ENCODE data around the gene CTSE.

CTSE gene

DNA sequence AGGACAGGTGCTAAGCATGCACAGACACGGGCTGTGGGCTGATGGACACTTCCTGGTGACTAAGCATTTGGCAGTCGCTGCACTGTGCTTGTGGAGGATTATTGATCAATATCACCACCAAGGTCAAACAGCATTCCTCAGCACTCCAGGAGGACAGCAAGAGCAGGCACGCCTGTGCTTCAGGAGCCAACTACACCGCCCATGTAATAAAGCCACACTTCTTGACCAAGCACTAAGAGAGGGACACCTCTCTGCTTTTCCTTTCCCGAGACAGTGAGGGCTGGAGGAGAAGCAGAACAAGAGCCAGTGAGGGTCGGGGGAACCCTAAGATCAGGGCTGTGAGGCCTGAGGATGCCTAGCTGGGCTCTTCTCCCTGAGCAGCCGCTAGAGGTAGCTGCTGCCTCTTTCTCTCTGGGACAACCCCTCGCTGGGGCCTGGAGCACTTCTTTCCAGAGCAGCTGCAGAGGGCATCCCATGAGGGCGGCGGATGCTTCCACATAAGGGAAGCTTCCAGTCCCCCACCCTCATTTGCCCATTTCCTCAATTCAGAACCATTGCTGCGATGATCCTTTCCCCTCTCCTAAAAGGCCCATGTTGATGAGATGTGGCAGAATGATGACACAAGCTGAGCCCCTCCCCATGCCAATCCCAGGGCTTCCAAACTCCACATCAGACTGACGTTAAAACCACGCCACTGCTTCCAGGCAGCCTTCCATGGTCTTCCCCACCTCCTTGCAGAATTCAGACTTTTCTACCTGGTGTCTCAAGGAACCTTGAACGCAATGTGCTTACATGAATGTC, 39.6 kb downstream of the CTSE start:
- no peak overlapping the region for H3K4me3 ChIP-seq (ENCODE audit: low read depth, low read length)
- TF ChIP-seq, protein P1, sequence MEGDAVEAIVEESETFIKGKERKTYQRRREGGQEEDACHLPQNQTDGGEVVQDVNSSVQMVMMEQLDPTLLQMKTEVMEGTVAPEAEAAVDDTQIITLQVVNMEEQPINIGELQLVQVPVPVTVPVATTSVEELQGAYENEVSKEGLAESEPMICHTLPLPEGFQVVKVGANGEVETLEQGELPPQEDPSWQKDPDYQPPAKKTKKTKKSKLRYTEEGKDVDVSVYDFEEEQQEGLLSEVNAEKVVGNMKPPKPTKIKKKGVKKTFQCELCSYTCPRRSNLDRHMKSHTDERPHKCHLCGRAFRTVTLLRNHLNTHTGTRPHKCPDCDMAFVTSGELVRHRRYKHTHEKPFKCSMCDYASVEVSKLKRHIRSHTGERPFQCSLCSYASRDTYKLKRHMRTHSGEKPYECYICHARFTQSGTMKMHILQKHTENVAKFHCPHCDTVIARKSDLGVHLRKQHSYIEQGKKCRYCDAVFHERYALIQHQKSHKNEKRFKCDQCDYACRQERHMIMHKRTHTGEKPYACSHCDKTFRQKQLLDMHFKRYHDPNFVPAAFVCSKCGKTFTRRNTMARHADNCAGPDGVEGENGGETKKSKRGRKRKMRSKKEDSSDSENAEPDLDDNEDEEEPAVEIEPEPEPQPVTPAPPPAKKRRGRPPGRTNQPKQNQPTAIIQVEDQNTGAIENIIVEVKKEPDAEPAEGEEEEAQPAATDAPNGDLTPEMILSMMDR (IDR thresholded peaks at IDR 0.05; ENCODE audit: low read depth, low read length): peak; percentile 97

DNA sequence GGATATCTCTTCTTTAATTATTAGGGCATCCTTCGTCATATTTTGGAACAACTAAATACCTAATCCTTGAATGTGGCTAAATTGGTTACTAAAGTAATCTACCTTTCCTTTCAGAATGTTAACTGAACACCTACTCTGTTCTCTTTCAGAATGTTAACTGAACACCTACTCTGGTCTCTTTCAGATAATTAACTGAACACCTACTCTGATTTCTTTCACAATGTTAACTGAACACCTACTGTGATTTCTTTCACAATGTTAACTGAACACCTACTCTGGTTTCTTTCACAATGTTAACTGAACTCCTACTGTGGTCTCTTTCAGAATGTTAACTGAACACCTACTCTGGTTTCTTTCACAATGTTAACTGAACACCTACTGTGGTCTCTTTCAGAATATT, 42.4 kb downstream of the CTSE start:
- TF ChIP-seq, protein P1 (IDR thresholded peaks at IDR 0.05; ENCODE audit: low read depth, low read length): no peak
- no peak overlapping the region for H3K4me3 ChIP-seq (ENCODE audit: low read depth, low read length)

DNA sequence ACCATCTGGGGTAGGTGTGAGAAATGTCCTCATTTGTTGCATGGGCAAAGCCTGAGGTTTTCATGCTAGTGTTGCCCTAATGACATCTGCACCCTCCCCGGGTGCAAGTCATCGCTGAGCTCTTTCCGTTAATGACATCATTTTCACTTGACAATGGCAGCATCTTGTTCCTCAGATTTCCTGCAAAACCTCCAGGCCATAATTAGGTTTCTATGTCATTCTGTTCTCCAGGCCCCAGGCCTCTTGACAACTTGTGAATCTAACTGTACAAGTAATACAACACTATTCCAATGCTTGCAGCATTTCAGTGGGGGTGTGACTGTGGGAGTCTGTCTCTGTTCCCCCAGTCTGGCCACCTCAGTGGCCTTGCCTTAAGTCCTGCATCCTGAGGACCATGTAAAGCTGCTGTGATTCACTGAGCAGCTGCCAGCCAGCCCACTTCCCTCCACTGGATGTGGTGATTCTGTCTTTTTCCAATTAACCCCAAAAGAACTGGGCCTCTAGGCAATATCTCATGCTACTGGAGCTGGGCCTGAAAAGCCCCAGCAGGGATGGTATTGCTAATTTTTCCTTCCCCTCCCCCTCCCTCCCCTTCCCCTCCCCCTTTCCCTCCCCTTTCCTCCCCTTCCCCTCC, 43.3 kb downstream of the CTSE start:
- TF ChIP-seq, protein P1 (IDR thresholded peaks at IDR 0.05; ENCODE audit: low read depth, low read length): no peak

DNA sequence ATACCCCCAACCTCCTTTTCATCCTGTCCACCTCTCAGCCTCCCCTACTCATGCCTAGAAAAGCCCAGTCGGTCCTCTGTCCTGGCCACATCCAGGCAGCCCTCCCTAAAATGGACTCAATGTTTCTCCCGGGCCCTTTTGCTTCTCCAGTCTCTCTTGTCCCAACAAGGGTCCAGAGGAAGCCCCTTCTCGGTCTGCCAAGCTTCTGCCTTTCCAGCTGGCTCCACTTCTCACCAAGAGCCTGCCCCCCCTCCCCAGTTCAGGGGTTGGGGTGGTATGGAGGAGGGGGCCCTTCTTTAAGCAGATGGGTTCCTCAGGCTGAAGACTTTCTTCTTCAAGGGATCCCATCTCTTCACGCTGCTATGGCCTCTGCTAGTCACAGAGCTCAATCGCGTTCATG, 44.4 kb downstream of the CTSE start:
- H3K4me3 ChIP-seq (ENCODE audit: low read depth, low read length): no peak overlapping the region
- TF ChIP-seq, protein P1 (IDR thresholded peaks at IDR 0.05; ENCODE audit: low read depth, low read length): no peak

More for the DNA sequence above, 43.3 kb downstream of the CTSE start:
- H3K4me3 ChIP-seq (ENCODE audit: low read depth, low read length): no peak overlapping the region

DNA sequence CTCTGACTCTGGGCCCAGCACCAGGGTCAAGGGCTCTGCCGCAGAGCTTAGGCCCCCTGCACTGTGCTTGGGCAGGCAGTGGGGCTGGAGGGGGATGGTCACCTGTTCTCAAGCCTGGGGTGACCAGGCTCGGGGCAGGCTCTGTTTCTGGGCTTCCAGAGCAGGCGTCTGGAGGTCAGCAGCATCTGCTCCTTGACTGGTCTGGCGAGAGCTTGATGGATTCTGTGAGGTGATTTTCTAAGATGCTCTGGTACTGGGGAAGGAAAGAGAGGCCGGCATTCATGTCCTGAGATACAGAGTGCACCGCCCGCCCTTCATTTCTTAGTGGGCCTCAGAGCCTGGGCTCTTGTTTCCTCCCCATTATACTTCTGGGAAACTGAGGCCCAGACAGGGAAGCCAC, 45.0 kb downstream of the CTSE start:
- no peak overlapping the region for H3K4me3 ChIP-seq (ENCODE audit: low read depth, low read length)
- TF ChIP-seq, protein P1 (IDR thresholded peaks at IDR 0.05; ENCODE audit: low read depth, low read length): no peak

DNA sequence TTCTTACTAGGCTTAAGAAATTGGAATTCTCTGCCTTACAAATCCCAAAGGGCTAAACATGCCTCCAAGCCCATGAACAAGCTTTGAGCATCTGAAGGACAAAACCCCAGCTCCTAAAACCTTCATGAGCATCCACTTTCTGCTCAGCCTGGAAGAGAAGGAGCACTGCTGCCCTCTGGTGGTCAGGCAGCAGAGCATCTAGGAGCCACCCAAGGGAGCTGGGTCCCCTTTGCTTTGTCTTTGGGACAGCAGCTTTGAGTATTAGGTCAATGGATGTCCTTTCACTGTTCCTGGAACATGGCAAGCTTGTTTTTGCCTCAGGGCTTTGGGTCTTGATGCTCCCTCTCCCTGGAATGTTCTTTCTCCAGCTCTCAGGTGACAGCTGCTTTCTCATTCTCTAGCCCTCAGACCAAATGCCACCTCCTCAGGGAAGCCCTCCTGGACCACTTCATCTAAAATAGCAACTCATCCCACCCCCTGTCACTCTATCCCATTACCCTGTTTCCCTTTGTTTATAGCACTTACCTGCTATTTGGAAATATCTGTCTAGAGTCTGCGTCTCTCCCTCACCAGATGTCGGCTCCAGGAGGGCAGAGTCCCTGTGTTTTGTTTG, 46.2 kb downstream of the CTSE start:
- H3K4me3 ChIP-seq (ENCODE audit: low read depth, low read length): no peak overlapping the region

More for the DNA sequence above, 46.2 kb downstream of the CTSE start:
- TF ChIP-seq, protein P1 (IDR thresholded peaks at IDR 0.05; ENCODE audit: low read depth, low read length): peak; percentile 94
